Activated T-helper 1 cell treated with Interleukin-2 at 50 U/mL for 16 hours (primary cell): ENCODE results near the gene SLC26A1.
"Not testable (repeated sequence)": the region's sequence is repeated elsewhere in the genome, so short reads cannot be mapped to it uniquely, and the experiment has no call there.

ENCODE experiments used
- DNase-seq: peaks from one replicate; pipeline ENCODE4 v3.0.0-alpha.2; 2020; ENCODE audit warnings: low read depth

SLC26A1 gene

DNA sequence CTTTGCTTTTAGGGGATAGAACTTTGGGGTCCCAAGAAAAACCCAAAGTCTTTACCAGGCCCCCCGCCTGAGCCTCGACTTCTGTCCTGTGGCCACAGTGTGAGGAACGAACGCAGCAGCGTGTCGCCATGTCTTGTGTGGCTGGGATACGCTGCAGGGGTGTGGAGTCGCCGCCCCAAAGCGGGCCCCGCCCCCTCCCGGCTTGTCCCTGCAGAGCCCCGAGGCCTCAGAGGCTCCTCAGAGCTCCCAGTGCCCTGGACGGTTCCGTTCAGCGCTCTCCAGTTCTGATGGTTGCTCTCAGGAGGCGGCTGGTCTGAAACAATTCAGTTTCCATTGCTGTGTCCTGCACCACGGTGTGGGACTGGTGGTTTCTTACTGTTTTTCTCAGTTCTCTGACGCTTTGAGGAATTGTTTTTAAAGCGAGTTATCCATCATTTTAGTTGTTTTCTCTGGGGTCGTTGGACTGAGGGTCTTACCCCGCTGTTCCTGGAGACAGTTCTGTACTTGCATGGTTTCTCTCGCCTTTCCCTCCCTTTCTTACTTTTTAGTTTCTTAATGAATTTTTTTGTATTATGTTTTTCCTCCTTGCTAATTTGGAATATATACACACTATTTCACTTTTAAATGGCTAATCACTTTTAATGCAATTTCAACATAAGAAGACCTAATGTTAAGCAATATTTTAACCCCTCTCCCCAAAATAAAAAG is 7.9 kb downstream of the SLC26A1 start:
- peak; percentile 43 for DNase-seq

DNA sequence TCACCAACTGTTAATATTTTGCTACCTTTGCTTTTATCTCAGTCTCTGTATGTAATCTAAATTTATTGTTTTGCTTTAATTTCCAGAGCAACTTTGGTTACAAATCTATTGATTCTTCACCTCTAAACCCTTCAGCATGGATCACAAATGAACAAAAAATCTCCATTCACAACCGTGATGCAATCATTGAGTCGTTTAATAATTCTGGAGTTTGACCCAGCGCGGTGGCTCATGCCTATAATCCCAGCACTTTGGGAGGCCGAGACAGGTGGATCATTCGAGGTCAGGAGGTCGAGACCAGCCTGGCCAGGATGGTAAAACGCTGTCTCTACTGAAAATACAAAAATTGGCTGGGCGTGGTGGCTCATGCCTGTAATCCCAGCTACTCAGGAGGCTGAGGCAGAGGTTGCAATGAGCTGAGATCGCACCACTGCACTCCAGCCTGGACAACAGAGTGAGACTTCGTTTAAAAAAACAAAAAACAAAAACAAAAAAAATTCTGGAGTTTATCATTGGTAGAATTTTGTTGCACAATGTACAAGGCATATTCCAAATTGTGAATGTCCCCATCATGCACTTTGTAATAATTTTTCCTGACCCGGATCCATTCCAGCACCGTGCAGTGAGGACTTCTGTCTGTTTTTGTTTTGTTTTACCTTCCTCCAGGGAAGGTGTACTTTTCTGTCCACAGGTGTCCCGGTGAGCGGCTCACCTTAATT is 8.7 kb downstream of the SLC26A1 start:
- DNase-seq = no peak

DNA sequence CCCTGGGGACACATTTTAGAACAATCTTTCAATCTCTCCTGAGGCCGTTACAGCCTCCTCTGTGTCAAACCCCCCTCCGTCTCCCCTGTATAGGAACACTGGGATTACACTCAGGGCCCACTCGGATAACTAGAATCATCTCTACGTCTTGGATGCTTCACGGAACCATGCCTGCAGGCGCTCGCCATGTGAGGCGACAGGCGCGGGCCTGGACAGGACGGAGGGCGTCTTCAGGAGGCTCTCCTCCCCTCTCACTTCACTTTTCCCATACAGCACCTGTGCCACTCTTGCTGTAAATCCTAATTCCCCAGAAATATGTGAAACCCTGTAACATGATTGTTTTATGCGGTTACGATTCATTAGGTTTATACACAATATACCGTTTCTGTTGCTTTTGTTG is 10.4 kb downstream of the SLC26A1 start:
- DNase-seq = no peak

DNA sequence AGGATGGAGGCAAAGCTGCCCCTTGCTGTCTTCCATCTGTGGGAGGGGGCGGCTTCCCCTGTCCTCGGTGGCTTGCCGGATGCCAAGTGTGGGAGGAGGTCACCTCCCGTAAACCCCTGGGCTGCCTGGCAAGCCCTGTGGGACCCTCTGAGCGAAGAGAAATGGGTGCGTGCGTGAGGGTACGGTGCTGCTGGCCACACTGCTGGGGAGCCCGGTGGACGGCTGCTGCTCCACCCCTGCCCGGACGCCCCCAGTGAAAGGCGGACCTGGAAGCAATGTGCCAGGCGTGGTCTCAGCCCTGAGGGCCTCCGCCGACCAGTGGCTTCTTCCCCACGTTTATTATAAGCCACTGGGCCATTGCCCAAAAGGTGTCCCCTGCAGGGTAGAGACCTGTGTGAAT is 10.9 kb downstream of the SLC26A1 start:
- DNase-seq = no peak

DNA sequence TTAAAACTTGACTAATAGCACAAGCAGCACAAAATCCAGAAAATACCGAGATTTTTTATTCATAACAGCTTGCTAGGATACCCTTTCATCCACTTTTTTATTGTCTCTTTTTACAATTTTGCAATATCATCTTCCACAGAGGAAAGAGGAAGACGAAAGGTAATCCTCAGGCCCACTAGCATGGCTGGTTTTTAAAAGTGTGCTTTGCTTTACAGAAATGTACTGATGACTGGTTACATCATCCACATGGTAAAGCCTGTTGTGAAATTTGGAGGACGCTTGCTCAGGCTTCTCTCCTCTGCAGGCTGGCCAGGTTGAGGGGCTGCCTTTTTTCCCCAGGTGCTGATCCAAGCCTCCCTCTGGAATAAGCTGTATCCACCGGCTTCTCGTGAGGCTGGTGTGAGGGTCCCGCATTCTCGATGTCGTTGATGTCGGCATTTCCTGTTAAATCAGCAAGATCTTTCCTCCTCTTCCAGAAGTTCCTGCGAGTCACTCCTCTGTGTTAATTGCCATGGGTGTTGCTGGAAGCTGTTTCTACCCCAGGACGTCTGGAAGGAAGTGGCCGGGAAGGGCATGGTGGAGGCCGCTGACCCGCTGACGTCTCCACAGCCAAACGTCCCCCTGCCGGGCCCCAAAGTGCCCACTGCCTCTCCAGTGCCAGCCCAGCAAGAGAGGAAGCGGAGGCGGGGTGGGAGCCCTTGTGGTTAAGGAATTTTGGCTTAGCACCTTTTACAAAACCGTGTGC is 14.1 kb downstream of the SLC26A1 start:
- DNase-seq = no peak

DNA sequence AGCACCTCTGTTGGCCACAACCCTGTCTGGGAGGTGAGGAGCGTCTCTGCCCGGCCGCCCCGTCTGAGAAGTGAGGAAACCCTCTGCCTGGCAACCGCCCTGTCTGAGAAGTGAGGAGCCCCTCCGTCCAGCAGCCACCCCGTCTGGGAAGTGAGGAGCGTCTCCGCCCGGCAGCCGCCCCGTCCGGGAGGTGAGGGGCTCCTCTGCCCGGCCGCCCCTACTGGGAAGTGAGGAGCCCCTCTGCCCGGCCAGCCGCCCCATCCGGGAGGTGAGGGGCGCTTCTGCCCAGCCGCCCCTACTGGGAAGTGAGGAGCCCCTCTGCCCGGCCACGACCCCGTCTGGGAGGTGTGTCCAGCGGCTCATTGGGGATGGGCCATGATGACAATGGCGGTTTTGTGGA is 17.2 kb downstream of the SLC26A1 start:
- not testable (repeated sequence) for DNase-seq

DNA sequence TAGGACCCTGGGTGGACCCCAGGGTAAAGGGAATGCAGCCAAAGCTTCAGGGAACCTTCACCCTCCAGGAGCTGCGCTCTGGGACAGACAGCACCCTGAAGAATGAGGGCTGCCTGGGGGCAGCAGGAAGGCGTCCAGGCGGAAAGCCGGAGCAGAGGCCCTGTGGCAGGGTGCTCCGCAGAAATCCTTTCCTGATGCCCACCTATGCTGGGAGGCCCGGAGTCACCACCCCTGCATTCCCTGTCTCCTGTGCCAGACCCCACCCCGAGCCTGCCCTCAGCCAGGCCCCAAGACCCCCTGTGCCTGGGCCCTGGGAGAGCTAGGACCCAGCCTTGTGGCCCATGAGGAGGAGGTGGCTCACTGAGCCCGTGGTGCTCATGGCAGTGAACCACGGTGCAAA is 18.5 kb downstream of the SLC26A1 start:
- no peak for DNase-seq

DNA sequence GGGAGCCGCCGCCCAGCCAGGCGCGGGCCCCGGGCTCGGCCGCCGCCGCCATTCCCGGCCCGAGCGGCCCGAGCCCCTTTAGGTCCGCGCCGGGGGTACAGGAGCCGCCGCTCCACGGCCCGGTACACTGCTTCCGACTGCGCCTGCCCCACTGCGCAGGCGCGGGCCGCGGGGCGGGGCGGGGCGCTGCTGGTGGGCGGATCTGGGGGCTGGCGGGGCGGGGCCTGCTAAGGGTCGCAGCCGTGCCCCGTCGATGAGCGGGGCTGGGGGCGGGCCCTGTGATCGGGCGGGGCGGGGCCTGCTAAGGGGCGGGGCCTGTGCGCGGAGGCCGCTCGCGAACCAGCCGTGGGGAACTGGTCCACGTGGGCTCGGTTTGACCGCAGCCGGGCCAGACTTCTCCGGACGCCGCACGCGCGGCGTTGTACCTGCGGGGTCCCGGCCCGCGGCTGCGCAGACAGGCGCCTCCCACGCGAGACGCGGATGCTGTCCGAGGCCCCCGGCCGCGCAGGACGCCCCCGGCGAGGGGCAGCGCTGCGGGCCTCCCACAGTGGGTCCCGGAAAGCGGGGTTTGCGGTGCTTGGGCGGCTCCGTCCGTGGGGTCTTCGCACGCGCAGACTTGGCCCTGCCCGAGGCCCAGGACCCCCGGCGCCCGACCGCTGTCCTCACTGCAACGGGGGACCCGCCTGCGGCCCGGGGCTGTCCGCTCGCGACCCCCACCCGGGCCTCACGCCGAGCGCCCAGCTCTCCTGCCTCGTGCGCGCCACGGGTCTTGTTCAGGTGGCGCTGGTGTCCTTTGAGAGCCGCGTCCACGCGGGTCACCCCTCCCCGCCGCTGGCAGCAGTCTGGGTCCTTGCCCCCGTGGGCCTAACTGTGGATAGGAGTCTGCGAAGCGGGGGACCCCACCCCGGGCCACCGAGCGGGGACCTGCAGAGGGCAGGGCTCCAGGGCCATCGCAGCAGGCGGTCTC is 19.5 kb downstream of the SLC26A1 start, which contains the start of gene DGKQ:
DGKQ (minus strand) TSS at position 139 of the 967 bp plus-strand sequence; CDS start at position 52, 87 bp downstream.
- peak; percentile 87 for DNase-seq

DNA sequence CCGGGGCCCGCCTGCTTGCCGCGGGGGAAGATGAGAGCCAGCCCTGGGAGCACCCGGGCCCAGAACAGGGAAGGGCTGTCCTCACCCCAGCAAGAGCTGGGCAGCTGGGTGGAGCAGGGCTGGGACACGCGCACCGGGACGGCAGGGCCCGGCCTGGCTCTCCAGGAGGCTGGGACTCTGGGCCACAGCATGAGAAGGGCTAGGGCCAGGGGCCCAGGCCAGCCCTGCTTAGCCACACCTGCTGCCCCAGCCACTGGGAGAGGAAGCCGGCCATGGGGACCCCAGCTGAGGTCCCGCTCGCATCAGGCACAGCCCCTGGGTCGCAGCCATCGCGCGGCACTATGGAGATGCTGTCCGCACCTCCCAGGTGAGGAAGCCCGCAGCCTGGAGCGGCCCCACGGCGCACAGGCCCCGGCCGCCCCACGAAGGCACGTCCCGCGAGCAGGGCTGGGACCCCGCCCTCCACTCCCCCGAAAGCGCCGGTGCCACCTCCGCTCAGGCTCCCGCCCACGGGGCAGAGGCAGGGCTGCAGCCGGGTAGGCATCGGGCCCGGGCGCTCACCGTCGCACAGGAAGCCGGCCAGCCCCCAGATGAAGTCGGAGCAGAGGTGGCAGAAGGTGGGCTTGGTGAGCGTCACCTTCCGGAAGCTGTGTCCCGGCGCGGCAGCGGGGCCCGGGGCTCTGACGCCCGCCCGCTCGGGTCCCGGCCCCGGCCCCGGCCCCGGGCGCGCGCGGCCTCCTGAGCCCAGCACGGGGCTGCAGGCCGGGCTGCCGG is 20.4 kb downstream of the SLC26A1 start:
- DNase-seq = peak; percentile 40

DNA sequence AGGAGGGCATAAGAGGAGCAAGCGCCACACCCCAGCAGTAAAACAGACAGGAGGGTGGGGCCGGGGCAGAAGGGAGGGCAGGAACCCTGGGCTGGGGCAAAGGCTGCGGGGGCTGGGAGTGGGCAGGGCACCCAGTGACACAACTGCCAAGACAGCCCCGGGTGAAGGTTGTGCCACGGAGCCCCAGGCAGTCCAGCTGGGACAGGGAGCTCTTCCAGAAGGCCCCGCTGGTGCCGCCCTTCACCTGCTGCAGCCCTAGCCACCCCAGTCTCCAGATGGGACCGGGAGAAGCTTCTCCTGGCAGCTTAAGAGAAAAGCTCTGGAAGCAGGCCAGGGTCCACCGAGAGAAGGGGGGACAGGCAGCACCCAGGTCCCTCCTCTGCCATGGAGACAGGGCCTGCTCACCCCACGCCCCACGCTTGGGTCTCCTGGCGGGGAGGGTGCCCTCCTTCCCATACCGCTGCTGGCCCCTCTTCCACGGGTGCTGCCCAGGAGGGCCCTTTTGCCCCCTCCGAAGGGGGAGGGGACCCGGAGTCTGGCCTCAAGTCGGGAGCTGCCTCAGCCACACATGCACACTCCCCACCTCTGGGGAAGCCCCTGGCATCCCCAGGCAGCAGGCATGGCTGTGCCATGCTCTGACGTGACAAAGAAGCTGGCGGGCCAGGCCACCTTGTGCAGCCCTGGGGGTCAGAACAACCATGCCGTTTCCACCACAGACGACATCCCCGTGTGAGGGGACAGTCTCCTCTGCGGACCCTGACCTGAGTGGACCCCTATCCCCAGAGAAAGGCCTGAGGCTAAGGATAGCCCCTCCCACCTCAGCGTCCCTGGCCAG is 21.3 kb downstream of the SLC26A1 start:
- no peak for DNase-seq

DNA sequence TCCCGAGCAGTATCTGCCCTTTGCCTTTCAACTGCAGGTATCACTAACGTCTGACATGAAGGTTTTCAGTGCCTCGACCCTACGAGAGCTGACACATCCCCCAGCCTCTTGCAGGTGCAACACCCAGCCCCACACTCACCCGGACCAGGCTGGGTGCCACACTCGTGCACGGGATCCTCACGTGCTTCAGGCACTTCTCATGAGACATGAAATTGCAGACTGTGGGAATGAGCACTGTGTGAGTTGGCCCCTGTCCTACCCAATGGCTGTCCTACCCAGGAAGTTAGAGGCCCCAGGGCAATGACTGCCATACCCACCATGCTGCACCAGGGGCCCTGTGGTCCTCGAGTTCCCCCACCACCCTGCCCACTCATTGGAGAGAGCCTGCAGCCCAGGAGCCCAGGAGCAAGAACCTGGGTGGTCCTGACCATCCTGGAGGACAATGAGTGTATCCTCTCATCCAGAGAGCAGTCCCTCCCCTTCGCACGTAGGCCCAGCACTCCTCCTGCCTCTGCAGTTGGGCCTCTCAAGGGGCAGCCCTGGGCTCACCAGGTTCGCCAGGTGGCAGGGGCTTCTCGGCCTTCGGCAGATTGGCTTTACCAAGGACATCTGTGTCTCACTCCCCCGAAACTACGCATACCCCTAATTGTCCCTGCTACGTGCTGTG is 22.2 kb downstream of the SLC26A1 start:
- DNase-seq = no peak

DNA sequence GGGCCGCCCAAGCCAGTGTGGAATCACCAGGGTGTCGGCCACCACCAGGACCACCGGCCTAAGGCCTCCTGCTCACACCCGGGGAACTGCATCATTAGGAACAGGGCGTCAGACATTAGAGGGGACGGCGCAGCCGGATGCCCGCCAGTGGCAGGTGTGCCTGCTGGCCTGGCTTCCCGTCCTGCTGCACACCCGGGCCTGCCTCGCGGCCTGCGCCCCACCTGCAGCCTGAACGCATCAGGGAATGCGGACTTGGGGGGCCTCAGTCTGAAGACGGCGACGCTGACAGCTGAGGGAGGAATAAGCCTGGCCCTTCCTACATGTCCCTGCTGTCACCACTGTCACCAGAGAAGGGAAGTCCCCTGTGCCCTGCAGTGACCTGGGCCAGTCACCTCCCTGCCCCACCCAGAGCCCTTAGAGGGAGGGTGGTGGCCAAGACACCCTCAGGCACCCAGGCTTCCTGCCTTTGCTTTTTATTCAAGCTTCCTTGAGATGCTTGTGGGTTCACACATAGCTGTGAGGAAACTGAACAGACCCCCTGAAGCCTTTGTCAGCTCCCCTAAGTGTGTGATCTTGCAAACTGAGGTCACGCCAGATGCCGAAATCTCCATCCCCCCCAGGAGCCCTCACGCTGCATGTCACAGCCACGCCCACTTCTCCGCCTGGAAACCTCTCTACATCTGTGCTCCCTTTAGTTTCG is 23.0 kb downstream of the SLC26A1 start:
- no peak for DNase-seq

DNA sequence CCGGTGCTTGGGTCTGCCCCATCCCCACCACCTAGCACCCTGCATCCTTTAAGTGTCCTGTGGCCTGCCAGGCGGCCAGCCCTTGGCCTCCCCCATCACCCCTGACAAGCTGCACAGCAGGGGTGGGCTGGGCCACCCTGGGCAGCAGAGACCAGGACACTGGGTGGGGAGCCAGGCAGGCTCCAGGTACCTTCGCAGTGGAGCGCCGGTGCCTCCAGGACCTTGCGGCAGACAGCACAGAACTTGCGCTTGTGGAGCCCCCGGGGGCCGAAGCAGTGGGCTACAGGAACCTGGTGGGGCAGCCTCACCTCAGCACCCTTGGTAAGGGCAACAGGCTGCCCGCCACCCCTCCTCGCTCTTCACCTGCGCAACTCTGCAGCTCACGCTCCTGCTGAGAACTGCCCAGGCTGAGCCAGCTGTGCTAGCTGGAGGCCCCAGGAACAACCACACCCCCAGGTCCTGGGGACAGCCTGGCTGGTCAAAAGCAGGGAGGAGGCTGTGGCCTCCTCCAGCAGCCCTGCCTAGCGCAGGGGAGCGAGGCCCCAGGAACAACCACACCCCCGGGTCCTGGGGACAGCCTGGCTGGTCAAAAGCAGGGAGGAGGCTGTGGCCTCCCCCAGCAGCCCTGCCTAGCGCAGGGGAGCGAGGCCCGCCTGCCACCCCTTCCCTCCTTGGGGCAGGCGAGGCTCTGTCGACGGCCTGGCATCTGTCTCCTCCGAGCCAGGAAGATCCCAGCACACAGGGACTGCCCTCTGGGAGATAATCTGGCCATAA is 24.4 kb downstream of the SLC26A1 start:
- DNase-seq = no peak

DNA sequence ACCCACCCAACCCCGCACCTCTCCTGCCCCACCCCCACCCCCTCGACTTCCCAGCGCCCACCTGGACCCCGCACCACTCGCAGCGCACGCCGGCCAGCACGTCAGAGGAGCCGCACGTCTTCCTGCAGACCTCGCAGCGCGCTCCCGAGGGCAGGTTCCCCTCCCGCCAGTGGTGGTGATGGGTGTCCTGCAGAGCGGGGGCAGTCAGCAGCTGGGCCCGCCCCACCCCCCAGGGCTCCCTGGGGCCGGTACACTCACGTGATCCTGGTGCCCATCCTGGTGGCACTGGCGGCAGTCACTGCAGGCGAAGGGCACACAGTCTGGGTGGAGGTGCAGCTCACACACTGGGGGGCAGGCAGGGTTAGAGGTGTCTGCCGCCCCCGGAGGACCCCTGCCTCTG is 25.0 kb downstream of the SLC26A1 start:
- DNase-seq = no peak

DNA sequence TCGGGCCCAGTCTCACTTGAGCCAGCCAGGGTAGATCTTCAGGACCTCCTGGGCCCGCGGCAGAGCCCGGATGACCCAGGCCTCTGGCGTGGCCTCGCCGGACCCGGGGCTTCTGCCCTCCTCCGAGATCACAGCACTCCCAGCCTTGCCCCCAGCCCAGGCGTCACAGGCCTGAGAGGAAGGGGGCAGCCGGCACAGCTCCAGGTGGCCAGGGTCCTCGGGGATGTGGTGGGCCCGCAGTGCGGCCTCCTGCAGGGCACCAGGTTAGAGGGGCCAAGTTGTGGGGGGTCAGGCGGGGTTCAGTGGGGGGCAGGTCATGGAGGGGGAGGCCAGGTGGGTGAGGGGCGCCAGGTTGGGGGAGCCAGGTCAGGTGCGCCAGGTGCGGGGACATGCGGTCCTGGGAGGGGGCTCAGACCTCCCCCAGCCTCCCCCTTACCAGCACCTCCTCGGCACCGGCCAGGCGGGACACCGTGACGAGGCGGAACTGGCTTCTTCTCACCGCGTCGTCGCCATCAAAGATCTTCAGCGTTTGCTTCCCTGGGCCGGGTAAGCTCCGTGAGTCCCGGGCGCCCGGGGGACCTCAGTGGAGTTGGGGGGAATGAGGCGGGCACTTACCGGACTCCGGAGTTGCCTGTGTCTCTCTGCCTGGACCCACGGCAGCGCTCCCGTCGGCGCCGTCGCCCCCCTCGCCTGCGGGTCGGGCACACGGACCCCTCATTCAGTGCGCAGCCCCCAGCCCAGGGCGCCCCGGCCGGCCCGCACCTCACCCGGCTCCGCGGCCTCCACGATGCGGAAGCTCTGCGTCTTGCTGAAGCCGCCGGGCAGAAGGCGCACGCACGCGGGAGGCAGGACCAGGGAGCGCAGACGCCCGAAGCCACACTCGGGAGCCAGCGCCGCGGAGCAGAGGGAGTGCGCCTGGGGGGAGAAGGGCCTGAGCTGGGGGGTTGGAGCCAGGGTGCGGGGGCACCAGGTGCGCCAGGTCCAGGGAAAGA is 25.8 kb downstream of the SLC26A1 start:
- no peak for DNase-seq

DNA sequence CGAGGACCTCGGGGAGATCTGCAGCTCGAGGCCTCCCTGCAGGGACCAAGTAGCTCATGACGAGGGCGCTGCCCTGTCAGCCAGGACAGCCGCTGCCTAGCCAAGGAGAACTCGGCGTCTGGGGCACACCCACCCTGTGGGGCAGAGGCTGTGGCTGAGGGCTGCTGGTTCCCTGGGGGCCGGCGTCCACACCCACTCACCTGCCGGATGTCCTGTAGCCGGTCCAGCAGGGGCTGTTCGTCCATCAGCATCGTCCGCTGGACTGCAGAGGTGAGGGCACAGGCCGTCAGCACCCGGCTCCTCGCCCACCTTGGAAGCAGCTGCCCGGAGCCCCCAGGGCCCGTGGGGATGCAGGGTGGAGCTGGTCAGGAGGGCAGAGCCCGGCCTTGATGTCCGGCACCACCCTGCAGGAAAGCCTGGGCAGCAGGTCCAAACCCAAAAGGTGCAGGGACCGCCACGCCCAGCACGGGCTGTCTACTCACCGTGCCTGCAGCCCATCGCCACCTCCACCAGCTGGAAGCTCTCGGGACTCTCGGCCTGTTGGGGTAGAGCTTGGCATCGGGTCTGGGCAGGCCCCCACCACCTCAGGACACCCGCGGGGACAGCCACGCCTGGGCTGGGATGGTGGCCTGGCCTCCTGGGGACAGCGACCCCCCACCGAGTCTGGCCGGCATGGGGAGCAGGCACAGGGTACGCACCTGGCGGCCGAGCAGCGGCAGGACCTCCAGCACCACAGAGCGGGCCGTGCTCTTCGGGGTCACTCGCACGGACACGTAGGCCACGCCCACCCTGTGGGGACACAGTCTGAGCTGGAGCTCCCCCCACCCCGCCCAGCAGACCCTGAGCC is 26.7 kb downstream of the SLC26A1 start:
- DNase-seq = no peak
